Measurements from ENCODE around the gene RAB35.

- TF ChIP-seq, protein P1, sequence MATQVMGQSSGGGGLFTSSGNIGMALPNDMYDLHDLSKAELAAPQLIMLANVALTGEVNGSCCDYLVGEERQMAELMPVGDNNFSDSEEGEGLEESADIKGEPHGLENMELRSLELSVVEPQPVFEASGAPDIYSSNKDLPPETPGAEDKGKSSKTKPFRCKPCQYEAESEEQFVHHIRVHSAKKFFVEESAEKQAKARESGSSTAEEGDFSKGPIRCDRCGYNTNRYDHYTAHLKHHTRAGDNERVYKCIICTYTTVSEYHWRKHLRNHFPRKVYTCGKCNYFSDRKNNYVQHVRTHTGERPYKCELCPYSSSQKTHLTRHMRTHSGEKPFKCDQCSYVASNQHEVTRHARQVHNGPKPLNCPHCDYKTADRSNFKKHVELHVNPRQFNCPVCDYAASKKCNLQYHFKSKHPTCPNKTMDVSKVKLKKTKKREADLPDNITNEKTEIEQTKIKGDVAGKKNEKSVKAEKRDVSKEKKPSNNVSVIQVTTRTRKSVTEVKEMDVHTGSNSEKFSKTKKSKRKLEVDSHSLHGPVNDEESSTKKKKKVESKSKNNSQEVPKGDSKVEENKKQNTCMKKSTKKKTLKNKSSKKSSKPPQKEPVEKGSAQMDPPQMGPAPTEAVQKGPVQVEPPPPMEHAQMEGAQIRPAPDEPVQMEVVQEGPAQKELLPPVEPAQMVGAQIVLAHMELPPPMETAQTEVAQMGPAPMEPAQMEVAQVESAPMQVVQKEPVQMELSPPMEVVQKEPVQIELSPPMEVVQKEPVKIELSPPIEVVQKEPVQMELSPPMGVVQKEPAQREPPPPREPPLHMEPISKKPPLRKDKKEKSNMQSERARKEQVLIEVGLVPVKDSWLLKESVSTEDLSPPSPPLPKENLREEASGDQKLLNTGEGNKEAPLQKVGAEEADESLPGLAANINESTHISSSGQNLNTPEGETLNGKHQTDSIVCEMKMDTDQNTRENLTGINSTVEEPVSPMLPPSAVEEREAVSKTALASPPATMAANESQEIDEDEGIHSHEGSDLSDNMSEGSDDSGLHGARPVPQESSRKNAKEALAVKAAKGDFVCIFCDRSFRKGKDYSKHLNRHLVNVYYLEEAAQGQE (IDR thresholded peaks at IDR 0.05; ENCODE audit: unreplicated experiment), result no peak
- TF ChIP-seq, protein P2, sequence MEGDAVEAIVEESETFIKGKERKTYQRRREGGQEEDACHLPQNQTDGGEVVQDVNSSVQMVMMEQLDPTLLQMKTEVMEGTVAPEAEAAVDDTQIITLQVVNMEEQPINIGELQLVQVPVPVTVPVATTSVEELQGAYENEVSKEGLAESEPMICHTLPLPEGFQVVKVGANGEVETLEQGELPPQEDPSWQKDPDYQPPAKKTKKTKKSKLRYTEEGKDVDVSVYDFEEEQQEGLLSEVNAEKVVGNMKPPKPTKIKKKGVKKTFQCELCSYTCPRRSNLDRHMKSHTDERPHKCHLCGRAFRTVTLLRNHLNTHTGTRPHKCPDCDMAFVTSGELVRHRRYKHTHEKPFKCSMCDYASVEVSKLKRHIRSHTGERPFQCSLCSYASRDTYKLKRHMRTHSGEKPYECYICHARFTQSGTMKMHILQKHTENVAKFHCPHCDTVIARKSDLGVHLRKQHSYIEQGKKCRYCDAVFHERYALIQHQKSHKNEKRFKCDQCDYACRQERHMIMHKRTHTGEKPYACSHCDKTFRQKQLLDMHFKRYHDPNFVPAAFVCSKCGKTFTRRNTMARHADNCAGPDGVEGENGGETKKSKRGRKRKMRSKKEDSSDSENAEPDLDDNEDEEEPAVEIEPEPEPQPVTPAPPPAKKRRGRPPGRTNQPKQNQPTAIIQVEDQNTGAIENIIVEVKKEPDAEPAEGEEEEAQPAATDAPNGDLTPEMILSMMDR (conservative IDR thresholded peaks at IDR 0.05; ENCODE audit: low read depth in 2 of 2), result no peak
- no peak for TF ChIP-seq EZH2 (IDR thresholded peaks at IDR 0.05; ENCODE audit: low read depth, unreplicated experiment)
- TF ChIP-seq POLR2AphosphoS5 (IDR thresholded peaks at IDR 0.05; ENCODE audit: low read depth), result no peak
- no peak for TF ChIP-seq EZH2phosphoT487 (IDR thresholded peaks at IDR 0.05; ENCODE audit: unreplicated experiment)
- TF ChIP-seq ZNF331 (CRISPR knock-in tag; IDR thresholded peaks at IDR 0.05; ENCODE audit: low read depth), result no peak
- TF ChIP-seq NANOG (IDR thresholded peaks at IDR 0.05; ENCODE audit: borderline replicate concordance), result no peak
- no peak for TF ChIP-seq CREB1 (CRISPR knock-in tag; IDR thresholded peaks at IDR 0.05; ENCODE audit: low read depth)
- no peak for TF ChIP-seq STAT1 (IDR thresholded peaks at IDR 0.05; ENCODE audit: unreplicated experiment)
- TF ChIP-seq JUNB (IDR thresholded peaks at IDR 0.05; ENCODE audit: unreplicated experiment), result no peak
- TF ChIP-seq ZNF114 (CRISPR knock-in tag; IDR thresholded peaks at IDR 0.05), result no peak
- no peak for TF ChIP-seq ETS1 (IDR thresholded peaks at IDR 0.05)
- TF ChIP-seq ZNF462 (CRISPR knock-in tag; IDR thresholded peaks at IDR 0.05), result no peak
Measured at GRCh38 chr12:120125029-120125428, 8.5 kb upstream of the RAB35 start.

All from GM23338 (cell line).